Neural cell (in vitro differentiated cells): ENCODE measurements around the gene PYGL. TPM values are rescaled to one million over a fixed set of nuclear protein-coding genes. Genes with fewer than 3 reads are reported as not detected.

Experiments
- H2AFZ ChIP-seq: fragments of 200-600, 300-800 bp; sonication (generic), shearing (Covaris generic); 2 replicates; pipeline ENCODE4 v1.6.0; 2014; ENCODE audit warnings: low read depth, mild to moderate bottlenecking, antibody characterized with exemption, low read length, moderate library complexity
- H3F3A ChIP-seq: fragments of 200-600 bp; shearing (Covaris generic); 2 replicates; pipeline ENCODE4 v1.6.1; 2016; ENCODE audit warnings: mild to moderate bottlenecking, moderate library complexity, mixed read lengths, antibody characterized with exemption, low read length; ENCODE audit not compliant: insufficient read depth, poor library complexity, severe bottlenecking
- H3K27ac ChIP-seq: fragments of 200-600, 300-800 bp; sonication (generic), shearing (Covaris generic); 2 replicates; pipeline ENCODE4 v1.5.1; 2014; ENCODE audit warnings: mild to moderate bottlenecking, low read length, moderate library complexity
- H3K27me3 ChIP-seq: fragments of 300-800, 200-600 bp; sonication (generic), shearing (Covaris generic); 2 replicates; pipeline ENCODE4 v1.6.0; 2014; ENCODE audit warnings: mild to moderate bottlenecking, low read depth, low read length, moderate library complexity; ENCODE audit not compliant: insufficient read depth
- H3K36me3 ChIP-seq: fragments of 300-800, 200-600 bp; sonication (generic), shearing (Covaris generic); 2 replicates; pipeline ENCODE4 v1.5.1; 2014; ENCODE audit warnings: mild to moderate bottlenecking, antibody characterized with exemption, low read length, moderate library complexity; ENCODE audit not compliant: insufficient read depth
- H3K4me2 ChIP-seq: fragments of 300-800, 200-600 bp; sonication (generic), shearing (Covaris generic); 2 replicates; pipeline ENCODE4 v1.6.0; 2014; ENCODE audit warnings: mild to moderate bottlenecking, low read length
- H3K4me3 ChIP-seq: fragments of 300-800, 200-600 bp; sonication (generic), shearing (Covaris generic); 2 replicates; pipeline ENCODE4 v1.5.1; 2014; ENCODE audit warnings: mild to moderate bottlenecking, low read length, moderate library complexity
- H3K79me2 ChIP-seq: fragments of 200-600 bp; shearing (Covaris generic); replicated peaks from 2 replicates; pipeline ENCODE4 v1.6.0; 2014; ENCODE audit warnings: mild to moderate bottlenecking, low read length, moderate library complexity; ENCODE audit not compliant: insufficient read depth
- H3K9ac ChIP-seq: fragments of 300-800, 200-600 bp; sonication (generic), shearing (Covaris generic); 2 replicates; pipeline ENCODE4 v1.6.1; 2016; ENCODE audit warnings: mild to moderate bottlenecking, low read length, mixed read lengths
- H3K9me2 ChIP-seq: fragments of 200-600 bp; shearing (Covaris generic); 2 replicates; pipeline ENCODE4 v1.6.1; 2016; ENCODE audit warnings: mild to moderate bottlenecking, low read length, mixed read lengths; ENCODE audit not compliant: insufficient read depth
- H3K9me3 ChIP-seq: fragments of 200-600, 300-800 bp; sonication (generic), shearing (Covaris generic); 2 replicates; pipeline ENCODE4 v1.6.1; 2016; ENCODE audit warnings: mild to moderate bottlenecking, mixed run types, low read length, moderate library complexity, mixed read lengths
- H4K20me1 ChIP-seq: fragments of 200-600 bp; shearing (Covaris generic); 2 replicates; pipeline ENCODE4 v1.6.1; 2016; ENCODE audit warnings: mild to moderate bottlenecking, mixed run types; ENCODE audit not compliant: insufficient read depth
- EP300 ChIP-seq: fragments of 450-650 bp; conservative IDR thresholded peaks from 2 replicates; pipeline ENCODE4 v1.6.1; 2014; ENCODE audit warnings: antibody characterized with exemption, mild to moderate bottlenecking, moderate library complexity; ENCODE audit not compliant: poor library complexity, severe bottlenecking
- EZH2 ChIP-seq: fragments of 200-600, 300-800 bp; shearing (Covaris generic), sonication (generic); IDR thresholded peaks from 2 replicates; pipeline ENCODE4 v1.6.1; 2014; ENCODE audit warnings: antibody characterized with exemption, low read length, borderline replicate concordance, mild to moderate bottlenecking; ENCODE audit not compliant: insufficient read depth, poor library complexity, severe bottlenecking
- MXI1 ChIP-seq: fragments of 450-650 bp; conservative IDR thresholded peaks from 2 replicates; pipeline ENCODE4 v1.6.1; 2014; ENCODE audit warnings: antibody characterized with exemption, mild to moderate bottlenecking; ENCODE audit not compliant: poor library complexity, severe bottlenecking
- POLR2AphosphoS5 ChIP-seq: IDR thresholded peaks from 2 replicates; pipeline ENCODE4 v1.6.1; 2012
- RAD21 ChIP-seq: fragments of 450-650 bp; conservative IDR thresholded peaks from 2 replicates; pipeline ENCODE4 v1.6.1; 2014; ENCODE audit warnings: antibody characterized with exemption, mild to moderate bottlenecking, moderate library complexity
- SMC3 ChIP-seq: fragments of 450-650 bp; conservative IDR thresholded peaks from 2 replicates; pipeline ENCODE4 v1.6.1; 2014; ENCODE audit warnings: antibody characterized with exemption, mild to moderate bottlenecking, moderate library complexity; ENCODE audit not compliant: poor library complexity
- TAF1 ChIP-seq: IDR thresholded peaks from 2 replicates; pipeline ENCODE4 v1.6.1; 2012; ENCODE audit warnings: low read depth
- polyA plus RNA-seq: library from polyadenylated mRNA; depleted of rRNA; stranded (reverse); fragments of >200 nt; gene quantifications from 2 replicates; pipeline ENCODE4 v1.2.3, GENCODE V29; 2014
- TF ChIP-seq, protein P1 (sequence below): IDR thresholded peaks from 2 replicates; pipeline ENCODE4 v1.6.1; 2012; ENCODE audit warnings: borderline replicate concordance
- TF ChIP-seq, protein P2 (sequence below): fragments of 450-650 bp; IDR thresholded peaks from 2 replicates; pipeline ENCODE4 v1.5.1; 2014; ENCODE audit warnings: antibody characterized with exemption, mild to moderate bottlenecking, moderate library complexity; ENCODE audit not compliant: poor library complexity, severe bottlenecking

The PYGL gene
- polyA plus RNA-seq, 1 donor from 2014 or later: not detected

GRCh38 chr14:50904719-50905118 lies 39.6 kb downstream of the PYGL start:
- H3K9ac ChIP-seq: no peak overlapping the region
- H3K27ac ChIP-seq: no peak overlapping the region
- H3K4me2 ChIP-seq: no peak overlapping the region
- H3K4me3 ChIP-seq: no peak overlapping the region
- H2AFZ ChIP-seq: no peak overlapping the region
- no peaks in the 10 kb centered on the region for H3F3A ChIP-seq
- H4K20me1 ChIP-seq: no peaks in the 10 kb centered on the region
- no peaks in the 10 kb centered on the region for H3K36me3 ChIP-seq
- no peak for TF ChIP-seq TAF1
- TF ChIP-seq SMC3: no peak
- TF ChIP-seq, protein P1, sequence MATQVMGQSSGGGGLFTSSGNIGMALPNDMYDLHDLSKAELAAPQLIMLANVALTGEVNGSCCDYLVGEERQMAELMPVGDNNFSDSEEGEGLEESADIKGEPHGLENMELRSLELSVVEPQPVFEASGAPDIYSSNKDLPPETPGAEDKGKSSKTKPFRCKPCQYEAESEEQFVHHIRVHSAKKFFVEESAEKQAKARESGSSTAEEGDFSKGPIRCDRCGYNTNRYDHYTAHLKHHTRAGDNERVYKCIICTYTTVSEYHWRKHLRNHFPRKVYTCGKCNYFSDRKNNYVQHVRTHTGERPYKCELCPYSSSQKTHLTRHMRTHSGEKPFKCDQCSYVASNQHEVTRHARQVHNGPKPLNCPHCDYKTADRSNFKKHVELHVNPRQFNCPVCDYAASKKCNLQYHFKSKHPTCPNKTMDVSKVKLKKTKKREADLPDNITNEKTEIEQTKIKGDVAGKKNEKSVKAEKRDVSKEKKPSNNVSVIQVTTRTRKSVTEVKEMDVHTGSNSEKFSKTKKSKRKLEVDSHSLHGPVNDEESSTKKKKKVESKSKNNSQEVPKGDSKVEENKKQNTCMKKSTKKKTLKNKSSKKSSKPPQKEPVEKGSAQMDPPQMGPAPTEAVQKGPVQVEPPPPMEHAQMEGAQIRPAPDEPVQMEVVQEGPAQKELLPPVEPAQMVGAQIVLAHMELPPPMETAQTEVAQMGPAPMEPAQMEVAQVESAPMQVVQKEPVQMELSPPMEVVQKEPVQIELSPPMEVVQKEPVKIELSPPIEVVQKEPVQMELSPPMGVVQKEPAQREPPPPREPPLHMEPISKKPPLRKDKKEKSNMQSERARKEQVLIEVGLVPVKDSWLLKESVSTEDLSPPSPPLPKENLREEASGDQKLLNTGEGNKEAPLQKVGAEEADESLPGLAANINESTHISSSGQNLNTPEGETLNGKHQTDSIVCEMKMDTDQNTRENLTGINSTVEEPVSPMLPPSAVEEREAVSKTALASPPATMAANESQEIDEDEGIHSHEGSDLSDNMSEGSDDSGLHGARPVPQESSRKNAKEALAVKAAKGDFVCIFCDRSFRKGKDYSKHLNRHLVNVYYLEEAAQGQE: no peak
- no peak for TF ChIP-seq EZH2
- TF ChIP-seq EP300: no peak
- TF ChIP-seq POLR2AphosphoS5: no peak
- TF ChIP-seq MXI1: no peak
- TF ChIP-seq RAD21: no peak
- TF ChIP-seq, protein P2, sequence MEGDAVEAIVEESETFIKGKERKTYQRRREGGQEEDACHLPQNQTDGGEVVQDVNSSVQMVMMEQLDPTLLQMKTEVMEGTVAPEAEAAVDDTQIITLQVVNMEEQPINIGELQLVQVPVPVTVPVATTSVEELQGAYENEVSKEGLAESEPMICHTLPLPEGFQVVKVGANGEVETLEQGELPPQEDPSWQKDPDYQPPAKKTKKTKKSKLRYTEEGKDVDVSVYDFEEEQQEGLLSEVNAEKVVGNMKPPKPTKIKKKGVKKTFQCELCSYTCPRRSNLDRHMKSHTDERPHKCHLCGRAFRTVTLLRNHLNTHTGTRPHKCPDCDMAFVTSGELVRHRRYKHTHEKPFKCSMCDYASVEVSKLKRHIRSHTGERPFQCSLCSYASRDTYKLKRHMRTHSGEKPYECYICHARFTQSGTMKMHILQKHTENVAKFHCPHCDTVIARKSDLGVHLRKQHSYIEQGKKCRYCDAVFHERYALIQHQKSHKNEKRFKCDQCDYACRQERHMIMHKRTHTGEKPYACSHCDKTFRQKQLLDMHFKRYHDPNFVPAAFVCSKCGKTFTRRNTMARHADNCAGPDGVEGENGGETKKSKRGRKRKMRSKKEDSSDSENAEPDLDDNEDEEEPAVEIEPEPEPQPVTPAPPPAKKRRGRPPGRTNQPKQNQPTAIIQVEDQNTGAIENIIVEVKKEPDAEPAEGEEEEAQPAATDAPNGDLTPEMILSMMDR: no peak
- H3K27me3 ChIP-seq: no peaks in the 10 kb centered on the region
- no peaks in the 10 kb centered on the region for H3K9me3 ChIP-seq
- no peaks in the 10 kb centered on the region for H3K79me2 ChIP-seq
- H3K9me2 ChIP-seq: no peaks in the 10 kb centered on the region

- Histone ChIP-seq H3K9ac (no peak overlapping the region), H2AFZ (no peak overlapping the region), H3K27ac (no peak overlapping the region), H3K4me2 (no peak overlapping the region), H3K36me3 (no peaks in the 10 kb centered on the region), H3K79me2 (no peaks in the 10 kb centered on the region), H3F3A (no peaks in the 10 kb centered on the region), H3K4me3 (no peak overlapping the region), H3K9me2 (no peaks in the 10 kb centered on the region), H3K9me3 (no peaks in the 10 kb centered on the region), H4K20me1 (no peaks in the 10 kb centered on the region), H3K27me3 (no peaks in the 10 kb centered on the region)
- TF ChIP-seq MXI1: no peak
- TF ChIP-seq, protein P2: no peak
- TF ChIP-seq, protein P1: no peak
- no peak for TF ChIP-seq TAF1
- no peak for TF ChIP-seq RAD21
- TF ChIP-seq EZH2: no peak
- no peak for TF ChIP-seq POLR2AphosphoS5
- no peak for TF ChIP-seq EP300
- TF ChIP-seq SMC3: no peak
Observed at GRCh38 chr14:50901361-50901760, 42.9 kb downstream of the PYGL start.
